ENCODE measurements around the gene RYR2. TPM values are rescaled to one million over a fixed set of nuclear protein-coding genes. Genes with fewer than 3 reads are reported as not detected.

Gene RYR2
- total and polyA plus RNA-seq, 9 of the 15 experiments (the other 6 are each of a cell fraction or from before 2014, with no cell fraction given): 0.03 to 0.42 (median 0.14) TPM

DNA sequence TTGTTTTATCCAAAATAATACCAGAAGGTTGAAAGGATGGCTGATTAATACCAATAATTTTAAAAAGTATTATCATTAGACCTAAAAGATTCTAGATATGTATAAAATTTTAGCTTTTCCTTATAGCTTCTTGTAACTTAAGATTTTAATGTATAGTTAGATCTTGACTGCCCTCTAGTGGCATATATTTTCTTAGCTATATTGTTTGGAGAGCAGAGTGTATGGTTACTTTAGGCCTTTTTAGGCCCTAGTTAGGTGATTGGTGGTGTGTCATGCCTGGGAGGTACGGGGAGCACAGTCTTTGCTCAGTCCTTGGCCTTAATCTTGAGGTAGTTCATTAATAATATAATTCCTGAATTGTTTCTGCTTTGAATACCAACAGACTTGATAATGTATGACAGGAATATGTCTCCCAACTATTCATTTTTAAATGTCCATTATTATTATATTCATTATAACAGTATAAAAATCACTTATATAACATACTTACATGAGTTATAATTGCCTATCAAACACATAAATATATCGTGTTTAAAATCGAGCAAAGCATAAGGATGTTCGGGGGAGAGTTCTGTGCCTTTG lies 520.3 kb downstream of the RYR2 start (continued):
- TF ChIP-seq, protein P1, sequence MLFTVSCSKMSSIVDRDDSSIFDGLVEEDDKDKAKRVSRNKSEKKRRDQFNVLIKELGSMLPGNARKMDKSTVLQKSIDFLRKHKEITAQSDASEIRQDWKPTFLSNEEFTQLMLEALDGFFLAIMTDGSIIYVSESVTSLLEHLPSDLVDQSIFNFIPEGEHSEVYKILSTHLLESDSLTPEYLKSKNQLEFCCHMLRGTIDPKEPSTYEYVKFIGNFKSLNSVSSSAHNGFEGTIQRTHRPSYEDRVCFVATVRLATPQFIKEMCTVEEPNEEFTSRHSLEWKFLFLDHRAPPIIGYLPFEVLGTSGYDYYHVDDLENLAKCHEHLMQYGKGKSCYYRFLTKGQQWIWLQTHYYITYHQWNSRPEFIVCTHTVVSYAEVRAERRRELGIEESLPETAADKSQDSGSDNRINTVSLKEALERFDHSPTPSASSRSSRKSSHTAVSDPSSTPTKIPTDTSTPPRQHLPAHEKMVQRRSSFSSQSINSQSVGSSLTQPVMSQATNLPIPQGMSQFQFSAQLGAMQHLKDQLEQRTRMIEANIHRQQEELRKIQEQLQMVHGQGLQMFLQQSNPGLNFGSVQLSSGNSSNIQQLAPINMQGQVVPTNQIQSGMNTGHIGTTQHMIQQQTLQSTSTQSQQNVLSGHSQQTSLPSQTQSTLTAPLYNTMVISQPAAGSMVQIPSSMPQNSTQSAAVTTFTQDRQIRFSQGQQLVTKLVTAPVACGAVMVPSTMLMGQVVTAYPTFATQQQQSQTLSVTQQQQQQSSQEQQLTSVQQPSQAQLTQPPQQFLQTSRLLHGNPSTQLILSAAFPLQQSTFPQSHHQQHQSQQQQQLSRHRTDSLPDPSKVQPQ (CRISPR knock-in tag; IDR thresholded peaks at IDR 0.05; ENCODE audit: borderline replicate concordance): no peak
- TF ChIP-seq FIP1L1 (IDR thresholded peaks at IDR 0.05; ENCODE audit: low read depth, low read length, poor library complexity, severe bottlenecking): no peak
- no peak for TF ChIP-seq ZNF695 (CRISPR knock-in tag; IDR thresholded peaks at IDR 0.05)
- 0 out of 2 replicates have a peak, but pooled peaks have one; percentile 29 for TF ChIP-seq SMC3 (conservative IDR thresholded peaks at IDR 0.05; ENCODE audit: insufficient read depth, low read depth, low read length)
- TF ChIP-seq, protein P2, sequence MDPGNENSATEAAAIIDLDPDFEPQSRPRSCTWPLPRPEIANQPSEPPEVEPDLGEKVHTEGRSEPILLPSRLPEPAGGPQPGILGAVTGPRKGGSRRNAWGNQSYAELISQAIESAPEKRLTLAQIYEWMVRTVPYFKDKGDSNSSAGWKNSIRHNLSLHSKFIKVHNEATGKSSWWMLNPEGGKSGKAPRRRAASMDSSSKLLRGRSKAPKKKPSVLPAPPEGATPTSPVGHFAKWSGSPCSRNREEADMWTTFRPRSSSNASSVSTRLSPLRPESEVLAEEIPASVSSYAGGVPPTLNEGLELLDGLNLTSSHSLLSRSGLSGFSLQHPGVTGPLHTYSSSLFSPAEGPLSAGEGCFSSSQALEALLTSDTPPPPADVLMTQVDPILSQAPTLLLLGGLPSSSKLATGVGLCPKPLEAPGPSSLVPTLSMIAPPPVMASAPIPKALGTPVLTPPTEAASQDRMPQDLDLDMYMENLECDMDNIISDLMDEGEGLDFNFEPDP (CRISPR knock-in tag; IDR thresholded peaks at IDR 0.05): no peak
- no peak for TF ChIP-seq TBP (optimal IDR thresholded peaks at IDR 0.05; ENCODE audit: low read depth, low read length)
- TF ChIP-seq ELK3 (CRISPR knock-in tag; IDR thresholded peaks at IDR 0.05): no peak
- no peak for TF ChIP-seq NCOA6 (IDR thresholded peaks at IDR 0.05)
- no peak for TF ChIP-seq CBFA2T3 (IDR thresholded peaks at IDR 0.05)
- TF ChIP-seq RAD21 (CRISPR knock-in tag; conservative IDR thresholded peaks at IDR 0.05 in 1 of 2, IDR thresholded peaks at IDR 0.05 in 1 of 2): peak; percentile 62 to 66
- no peak for TF ChIP-seq ETS2 (tag; IDR thresholded peaks at IDR 0.05; ENCODE audit: borderline replicate concordance, poor library complexity, severe bottlenecking)
- no peak for TF ChIP-seq RBBP5 (IDR thresholded peaks at IDR 0.05; ENCODE audit: borderline replicate concordance, insufficient read depth, low read length, poor library complexity, severe bottlenecking)
- peak; percentile 35; the same call in 1 of the 2 replicates for TF ChIP-seq REST (IDR thresholded peaks at IDR 0.05; ENCODE audit: borderline replicate concordance)
- TF ChIP-seq REST (CRISPR knock-in tag; IDR thresholded peaks at IDR 0.05; ENCODE audit: low read depth): no peak
